Parathyroid adenoma (tissue), 2 donors: ENCODE data around the gene COASY.

Source experiments
- H2AFZ ChIP-seq: fragments of 300-600 bp; sonication (generic); one replicate; pipeline ENCODE4 v1.7.0; 2017; ENCODE audit warnings: antibody characterized with exemption, mild to moderate bottlenecking
- H3K27ac ChIP-seq: fragments of 300-600 bp; sonication (generic); one replicate; pipeline ENCODE4 v1.7.0; 2017
- H3K27me3 ChIP-seq: fragments of 300-600 bp; sonication (generic); one replicate; pipeline ENCODE4 v1.7.0; 2017; ENCODE audit warnings: low read length; ENCODE audit not compliant: control insufficient read depth, insufficient read depth
- H3K36me3 ChIP-seq: fragments of 300-600 bp; sonication (generic); one replicate; pipeline ENCODE4 v1.7.0; 2017; ENCODE audit warnings: low read length; ENCODE audit not compliant: control insufficient read depth, insufficient read depth
- H3K4me1 ChIP-seq: fragments of 300-600 bp; sonication (generic); one replicate; pipeline ENCODE4 v1.7.0; 2017; ENCODE audit warnings: control low read depth
- H3K4me2 ChIP-seq: fragments of 300-600 bp; sonication (generic); one replicate; pipeline ENCODE4 v1.7.0; 2017; ENCODE audit warnings: low read length
- H3K4me3 ChIP-seq: fragments of 300-600 bp; sonication (generic); one replicate; pipeline ENCODE4 v1.7.0; 2017; ENCODE audit warnings: low read depth, low read length
- H3K79me2 ChIP-seq: fragments of 300-600 bp; sonication (generic); one replicate; pipeline ENCODE4 v1.7.0; 2017; ENCODE audit warnings: control low read depth
- H3K9ac ChIP-seq: fragments of 300-600 bp; sonication (generic); one replicate; pipeline ENCODE4 v1.7.0; 2017; ENCODE audit warnings: mild to moderate bottlenecking
- H3K9me3 ChIP-seq: fragments of 300-600 bp; sonication (generic); one replicate; pipeline ENCODE4 v1.7.0; 2017; ENCODE audit warnings: low read length; ENCODE audit not compliant: control insufficient read depth
- TF ChIP-seq, protein P1 (sequence below): fragments of 300-600 bp; sonication (generic); IDR thresholded peaks from one replicate; pipeline ENCODE4 v1.7.0; 2017; ENCODE audit warnings: antibody characterized with exemption, mild to moderate bottlenecking
- donor health status: primary hyperparathyroidism.

Gene COASY

DNA sequence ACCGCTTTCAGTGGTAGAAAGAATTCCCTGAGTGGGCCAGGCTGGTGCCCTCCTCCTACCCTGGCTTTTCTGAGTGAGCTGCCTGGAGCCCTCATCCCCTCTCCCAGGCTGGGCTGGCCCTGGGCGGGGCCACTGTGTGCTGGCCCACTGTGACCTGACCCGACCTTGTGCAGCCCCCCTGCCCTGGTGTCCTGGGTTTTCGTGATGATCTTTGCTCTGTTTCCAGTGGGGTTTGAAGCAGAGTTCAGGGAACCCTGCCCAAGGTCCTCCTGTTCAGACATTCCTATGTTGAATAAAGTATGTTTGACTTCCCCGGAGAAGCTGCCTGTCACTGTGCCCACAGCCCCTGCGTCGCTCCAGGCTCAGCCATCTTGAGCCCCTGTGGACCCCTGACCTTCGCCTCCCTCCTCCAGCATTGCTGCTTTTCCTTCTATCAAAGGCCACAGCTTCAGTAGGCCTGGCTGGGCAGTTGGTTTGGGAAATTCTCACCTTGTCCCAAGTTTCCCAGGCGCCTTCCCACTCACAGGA, 39.6 kb upstream of the COASY start:
- Histone ChIP-seq H3K27ac (peak overlapping the region; percentile 11), H3K4me2 (no peak overlapping the region), H3K4me1 (peaks cover 39% of the 10 kb centered on the region), H3K4me3 (no peak overlapping the region), H3K79me2 (no peaks in the 10 kb centered on the region), H3K36me3 (no peaks in the 10 kb centered on the region), H2AFZ (no peak overlapping the region), H3K27me3 (no peaks in the 10 kb centered on the region), H3K9ac (no peak overlapping the region), H3K9me3 (no peaks in the 10 kb centered on the region)
- TF ChIP-seq, protein P1, sequence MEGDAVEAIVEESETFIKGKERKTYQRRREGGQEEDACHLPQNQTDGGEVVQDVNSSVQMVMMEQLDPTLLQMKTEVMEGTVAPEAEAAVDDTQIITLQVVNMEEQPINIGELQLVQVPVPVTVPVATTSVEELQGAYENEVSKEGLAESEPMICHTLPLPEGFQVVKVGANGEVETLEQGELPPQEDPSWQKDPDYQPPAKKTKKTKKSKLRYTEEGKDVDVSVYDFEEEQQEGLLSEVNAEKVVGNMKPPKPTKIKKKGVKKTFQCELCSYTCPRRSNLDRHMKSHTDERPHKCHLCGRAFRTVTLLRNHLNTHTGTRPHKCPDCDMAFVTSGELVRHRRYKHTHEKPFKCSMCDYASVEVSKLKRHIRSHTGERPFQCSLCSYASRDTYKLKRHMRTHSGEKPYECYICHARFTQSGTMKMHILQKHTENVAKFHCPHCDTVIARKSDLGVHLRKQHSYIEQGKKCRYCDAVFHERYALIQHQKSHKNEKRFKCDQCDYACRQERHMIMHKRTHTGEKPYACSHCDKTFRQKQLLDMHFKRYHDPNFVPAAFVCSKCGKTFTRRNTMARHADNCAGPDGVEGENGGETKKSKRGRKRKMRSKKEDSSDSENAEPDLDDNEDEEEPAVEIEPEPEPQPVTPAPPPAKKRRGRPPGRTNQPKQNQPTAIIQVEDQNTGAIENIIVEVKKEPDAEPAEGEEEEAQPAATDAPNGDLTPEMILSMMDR, result no peak

DNA sequence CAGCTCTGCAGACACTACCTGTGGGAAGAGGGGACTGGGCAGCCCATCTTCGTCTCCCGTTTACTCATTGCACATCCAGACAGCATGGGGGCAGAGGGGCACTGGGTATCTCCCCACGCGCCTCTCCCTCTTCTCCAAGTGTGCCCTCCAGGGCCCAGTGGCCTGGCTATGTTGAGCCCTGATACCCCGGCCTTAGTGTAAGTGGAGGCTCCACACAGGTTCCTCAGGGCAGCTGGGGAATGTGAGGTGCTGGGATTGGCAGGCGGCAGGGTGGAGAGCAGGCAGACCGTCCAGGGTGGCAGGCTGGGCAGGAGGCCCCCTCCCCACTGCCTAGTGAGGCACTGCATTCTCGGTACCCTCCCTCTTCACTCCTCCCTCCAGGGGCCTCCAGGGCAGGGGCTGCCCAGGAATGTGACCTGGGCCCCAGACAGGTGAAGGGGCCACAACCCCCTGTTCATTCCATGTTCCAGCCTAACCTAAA, 39.1 kb upstream of the COASY start:
- no peaks in the 10 kb centered on the region for H3K9me3 ChIP-seq
- peaks cover 39% of the 10 kb centered on the region for H3K4me1 ChIP-seq
- H3K4me2 ChIP-seq, result no peak overlapping the region
- no peaks in the 10 kb centered on the region for H3K36me3 ChIP-seq
- no peaks in the 10 kb centered on the region for H3K79me2 ChIP-seq
- no peak overlapping the region for H2AFZ ChIP-seq
- peak overlapping the region; percentile 11 for H3K27ac ChIP-seq
- H3K4me3 ChIP-seq, result no peak overlapping the region
- TF ChIP-seq, protein P1, result no peak
- H3K27me3 ChIP-seq, result no peaks in the 10 kb centered on the region
- no peak overlapping the region for H3K9ac ChIP-seq

DNA sequence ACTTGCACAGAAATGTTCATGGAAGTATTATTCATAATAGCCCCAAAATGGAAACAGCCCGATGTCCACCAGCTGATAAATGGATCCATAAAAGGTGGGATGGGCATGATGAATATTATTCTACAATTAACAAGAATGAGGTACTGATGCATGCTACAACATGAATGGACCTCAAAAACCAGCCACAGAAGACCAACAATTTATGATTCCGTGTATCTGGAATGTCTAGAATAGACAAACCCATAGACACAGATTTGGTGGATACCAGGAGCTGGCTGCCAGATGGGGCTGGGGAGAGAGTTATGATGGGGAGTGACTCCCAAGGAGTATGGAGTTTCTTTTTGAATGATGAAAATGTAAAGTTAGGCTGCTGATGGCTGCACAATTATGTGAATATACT, 36.7 kb upstream of the COASY start:
- H3K9ac ChIP-seq, result no peak overlapping the region
- TF ChIP-seq, protein P1, result no peak
- peaks cover 17% of the 10 kb centered on the region for H3K4me1 ChIP-seq

DNA sequence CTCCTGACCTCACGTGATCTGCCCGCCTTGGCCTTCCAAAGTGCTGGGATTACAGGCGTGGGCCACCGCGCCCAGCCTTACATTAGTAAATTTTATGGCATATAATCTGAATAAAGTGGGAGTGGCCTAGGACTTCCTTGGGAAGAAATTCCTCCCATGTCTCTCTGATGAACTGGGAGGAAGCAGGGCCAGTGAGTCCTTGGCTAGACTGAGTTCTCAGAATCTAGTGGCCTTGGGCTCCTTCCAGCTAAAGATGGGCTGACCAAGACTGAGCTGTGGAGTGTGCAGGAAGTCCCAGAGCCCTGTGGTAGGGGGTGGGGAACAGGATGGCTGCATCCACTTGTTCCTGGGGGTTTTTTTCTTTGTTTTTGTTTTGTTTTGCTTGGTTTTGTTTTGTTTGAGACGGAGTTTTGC, 35.9 kb upstream of the COASY start:
- H3K4me1 ChIP-seq, result peaks cover 9% of the 10 kb centered on the region

More for the DNA sequence above, 36.7 kb upstream of the COASY start:
- Histone ChIP-seq H3K9me3 (no peaks in the 10 kb centered on the region), H3K27me3 (no peaks in the 10 kb centered on the region), H3K4me3 (no peak overlapping the region), H3K79me2 (no peaks in the 10 kb centered on the region), H3K36me3 (no peaks in the 10 kb centered on the region), H3K27ac (no peak overlapping the region), H3K4me2 (no peak overlapping the region), H2AFZ (no peak overlapping the region)

More for the DNA sequence above, 35.9 kb upstream of the COASY start:
- no peaks in the 10 kb centered on the region for H3K79me2 ChIP-seq
- TF ChIP-seq, protein P1, result no peak
- no peaks in the 10 kb centered on the region for H3K27me3 ChIP-seq
- H3K27ac ChIP-seq, result no peak overlapping the region
- H3K9ac ChIP-seq, result no peak overlapping the region
- H2AFZ ChIP-seq, result no peak overlapping the region
- no peak overlapping the region for H3K4me3 ChIP-seq
- H3K9me3 ChIP-seq, result no peaks in the 10 kb centered on the region
- H3K4me2 ChIP-seq, result no peak overlapping the region
- H3K36me3 ChIP-seq, result no peaks in the 10 kb centered on the region
